ENCODE measurements around the gene SUMO4. TPM values are rescaled to one million over a fixed set of nuclear protein-coding genes. Genes with fewer than 3 reads are reported as not detected.

Gene SUMO4
- total and polyA plus RNA-seq, 10 of the 15 experiments (the other 5 are each of a cell fraction or from before 2014, with no cell fraction given), result 0.07 to 5.3 (median 1.0) TPM; not detected in 1

GRCh38 chr6:149371154-149371553, 28.9 kb upstream of the SUMO4 start:
- ChIA-PET RAD21 (ENCODE audit: unreplicated experiment) (interaction anchor here (1.0 to 1.8 kb wide), 3 partner anchors 23 to 326 kb away, joined by 3 to 7 read pairs (median 3); no protein-coding TSS in a partner anchor), SMC1A (ENCODE audit: uncharacterized antibody, unreplicated experiment) (interaction anchor here (0.9 to 3.0 kb wide), 14 partner anchors 12 to 343 kb away, joined by 3 to 9 read pairs (median 3); no protein-coding TSS in a partner anchor), CTCF (interaction anchor here (1.5 kb wide), 1 partner anchor 21 kb away, joined by 3 read pairs; no protein-coding TSS in a partner anchor), POLR2A (interaction anchor here (0.6 kb wide), 1 partner anchor 47 kb away, joined by 3 read pairs; no protein-coding TSS in a partner anchor)
- Histone ChIP-seq H3K79me2 (ENCODE audit: control insufficient read depth, insufficient read depth, low read length) (peaks cover 54% of the 10 kb centered on the region), H3K4me2 (ENCODE audit: control insufficient read depth, insufficient read depth) (no peak overlapping the region), H3K4me1 (ENCODE audit: control insufficient read depth, insufficient read depth, low read length) (peaks cover 38% of the 10 kb centered on the region), H3K4me3 (no peak overlapping the region), H4K20me1 (ENCODE audit: control insufficient read depth, insufficient read depth) (no peaks in the 10 kb centered on the region), H3K9me3 (replicated peaks; ENCODE audit: control insufficient read depth, insufficient read depth, low read length) (no peaks in the 10 kb centered on the region; the same call in 2 of the 3 replicates), H3K9ac (ENCODE audit: control insufficient read depth, insufficient read depth, low read length) (no peak overlapping the region), H3K27ac (ENCODE audit: control insufficient read depth, insufficient read depth) (0 out of 2 replicates have a peak overlapping the region, but pooled peaks have one; percentile 12), H3K27me3 (replicated peaks in 1 of 2; ENCODE audit: control insufficient read depth in 2 of 2, insufficient read depth in 2 of 2, low read length in 1 of 2) (no peaks in the 10 kb centered on the region), H2AFZ (ENCODE audit: control insufficient read depth, low read depth, low read length) (no peak overlapping the region), H3K36me3 (ENCODE audit: control insufficient read depth in 2 of 2, insufficient read depth in 2 of 2, low read length in 1 of 2) (peaks cover 0 to 17% of the 10 kb centered on the region in 2 experiments; a peak in 2 of 4 replicates)
- BruUV-seq (replicated peaks), result no TSS peak
- in situ Hi-C loops (cut with MboI) (no loop called here), intact Hi-C loops (cut with micrococcal nuclease; ENCODE audit: unreplicated experiment) (no loop called here)
- no peak for TF ChIP-seq CHD4 (IDR thresholded peaks at IDR 0.05)
- no peak for TF ChIP-seq JUND (IDR thresholded peaks at IDR 0.05; ENCODE audit: low read depth, low read length)
- TF ChIP-seq MTA2 (IDR thresholded peaks at IDR 0.05; ENCODE audit: low read depth), result 0 out of 2 replicates have a peak, but pooled peaks have one; percentile 32
- no peak for TF ChIP-seq RAD21 (IDR thresholded peaks at IDR 0.05; ENCODE audit: insufficient read depth, low read depth, low read length)
- ATAC-seq (peak; percentile 17), DNase-seq (ENCODE audit: low read depth, low spot score) (no peak), FAIRE-seq (no peak)

- 75% methylated on average over 2 of the region's 2 CpGs for WGBS (ENCODE audit: insufficient coverage, insufficient replicate concordance, low lambda C conversion rate, missing lambda C conversion rate)
- ATAC-seq (no peak), DNase-seq (ENCODE audit: low read depth, low spot score) (no peak), FAIRE-seq (no peak)
- Histone ChIP-seq H3K9me3 (replicated peaks; ENCODE audit: control insufficient read depth, insufficient read depth, low read length) (no peaks in the 10 kb centered on the region), H3K36me3 (ENCODE audit: control insufficient read depth in 2 of 2, insufficient read depth in 2 of 2, low read length in 1 of 2) (peaks cover 0 to 17% of the 10 kb centered on the region in 2 experiments; a peak in 2 of 4 replicates), H2AFZ (ENCODE audit: control insufficient read depth, low read depth, low read length) (no peak overlapping the region), H3K4me2 (ENCODE audit: control insufficient read depth, insufficient read depth) (no peak overlapping the region), H3K27ac (ENCODE audit: control insufficient read depth, insufficient read depth) (no peak overlapping the region), H3K27me3 (replicated peaks in 1 of 2; ENCODE audit: control insufficient read depth in 2 of 2, insufficient read depth in 2 of 2, low read length in 1 of 2) (no peaks in the 10 kb centered on the region), H3K79me2 (ENCODE audit: control insufficient read depth, insufficient read depth, low read length) (peaks cover 49% of the 10 kb centered on the region), H3K9ac (ENCODE audit: control insufficient read depth, insufficient read depth, low read length) (no peak overlapping the region), H4K20me1 (ENCODE audit: control insufficient read depth, insufficient read depth) (no peaks in the 10 kb centered on the region), H3K4me3 (no peak overlapping the region), H3K4me1 (ENCODE audit: control insufficient read depth, insufficient read depth, low read length) (peaks cover 32% of the 10 kb centered on the region)
- in situ Hi-C loops (cut with MboI) (no loop called here), intact Hi-C loops (cut with micrococcal nuclease; ENCODE audit: unreplicated experiment) (no loop called here)
- POLR2A ChIA-PET, result interaction anchor here (0.6 kb wide), 1 partner anchor 155 kb away, joined by 7 read pairs; no protein-coding TSS in a partner anchor
- no TSS peak for BruUV-seq (replicated peaks)
- RAD21 ChIA-PET (ENCODE audit: unreplicated experiment), result interaction anchor here (1.0 to 1.5 kb wide), 2 partner anchors 177 to 326 kb away, joined by 3 to 4 read pairs; no protein-coding TSS in a partner anchor
- CTCF ChIA-PET, result interaction anchor here (0.8 to 1.4 kb wide), 3 partner anchors 9 to 343 kb away, joined by 3 read pairs; no protein-coding TSS in a partner anchor
- SMC1A ChIA-PET (ENCODE audit: uncharacterized antibody, unreplicated experiment), result interaction anchor here (0.9 to 3.0 kb wide), 19 partner anchors 9 to 343 kb away, joined by 3 to 8 read pairs (median 4); no protein-coding TSS in a partner anchor
- TF ChIP-seq RAD51 (IDR thresholded peaks at IDR 0.05) (no peak), STAT1 (conservative IDR thresholded peaks at IDR 0.05) (no peak), NBN (IDR thresholded peaks at IDR 0.05) (no peak), POLR2AphosphoS5 (IDR thresholded peaks at IDR 0.05; ENCODE audit: low read length) (no peak), SREBF1 (IDR thresholded peaks at IDR 0.05; ENCODE audit: low read length) (no peak), HDAC6 (IDR thresholded peaks at IDR 0.05; ENCODE audit: unreplicated experiment) (no peak), IRF3 (IDR thresholded peaks at IDR 0.05) (no peak), ZNF274 (IDR thresholded peaks at IDR 0.05; ENCODE audit: insufficient read depth, insufficient read length) (no peak), ELK1 (IDR thresholded peaks at IDR 0.05; ENCODE audit: low read depth, low read length) (no peak), SMC3 (IDR thresholded peaks at IDR 0.05; ENCODE audit: borderline replicate concordance, low read length) (no peak), RELB (IDR thresholded peaks at IDR 0.05; ENCODE audit: low read depth) (no peak)
Observed at GRCh38 chr6:149372062-149372461, 28.0 kb upstream of the SUMO4 start.
